ENCODE measurements around the gene TEP1.

GRCh38 chr14:20412876-20413743 lies at the start of gene TEP1:
- TF ChIP-seq, protein P1, sequence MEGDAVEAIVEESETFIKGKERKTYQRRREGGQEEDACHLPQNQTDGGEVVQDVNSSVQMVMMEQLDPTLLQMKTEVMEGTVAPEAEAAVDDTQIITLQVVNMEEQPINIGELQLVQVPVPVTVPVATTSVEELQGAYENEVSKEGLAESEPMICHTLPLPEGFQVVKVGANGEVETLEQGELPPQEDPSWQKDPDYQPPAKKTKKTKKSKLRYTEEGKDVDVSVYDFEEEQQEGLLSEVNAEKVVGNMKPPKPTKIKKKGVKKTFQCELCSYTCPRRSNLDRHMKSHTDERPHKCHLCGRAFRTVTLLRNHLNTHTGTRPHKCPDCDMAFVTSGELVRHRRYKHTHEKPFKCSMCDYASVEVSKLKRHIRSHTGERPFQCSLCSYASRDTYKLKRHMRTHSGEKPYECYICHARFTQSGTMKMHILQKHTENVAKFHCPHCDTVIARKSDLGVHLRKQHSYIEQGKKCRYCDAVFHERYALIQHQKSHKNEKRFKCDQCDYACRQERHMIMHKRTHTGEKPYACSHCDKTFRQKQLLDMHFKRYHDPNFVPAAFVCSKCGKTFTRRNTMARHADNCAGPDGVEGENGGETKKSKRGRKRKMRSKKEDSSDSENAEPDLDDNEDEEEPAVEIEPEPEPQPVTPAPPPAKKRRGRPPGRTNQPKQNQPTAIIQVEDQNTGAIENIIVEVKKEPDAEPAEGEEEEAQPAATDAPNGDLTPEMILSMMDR (IDR thresholded peaks at IDR 0.05): peak in 2 of 6 experiments; percentile 23 to 24
- TF ChIP-seq POLR2A (IDR thresholded peaks at IDR 0.05): peak; percentile 17 to 93
